GM12878 (cell line): ENCODE data around the gene MIER1.

Experiments used
- BCL11A ChIP-seq: IDR thresholded peaks from 2 replicates; pipeline ENCODE4 v1.6.1; 2011; ENCODE audit warnings: low read depth, low read length
- CTCF ChIP-seq, 3 experiments: IDR thresholded peaks in 2 of 3; conservative IDR thresholded peaks in 1 of 3; 2 replicates each; pipeline ENCODE4 v1.5.1; 2011; ENCODE audit warnings: low read depth in 3 of 3, low read length in 3 of 3, mild to moderate bottlenecking in 3 of 3, control low read depth in 2 of 3, moderate library complexity in 2 of 3, inconsistent platforms in 1 of 3, mixed read lengths in 1 of 3; ENCODE audit not compliant: control insufficient read depth in 2 of 3, insufficient read depth in 1 of 3; ENCODE audit errors: extremely low read depth in 1 of 3
- MTA3 ChIP-seq: IDR thresholded peaks from 2 replicates; pipeline ENCODE4 v1.6.1; 2012; ENCODE audit warnings: low read length, inconsistent platforms, borderline replicate concordance
- REST ChIP-seq: IDR thresholded peaks from 2 replicates; pipeline ENCODE4 v1.6.1; 2012; ENCODE audit warnings: mild to moderate bottlenecking, low read depth, low read length
- TAF1 ChIP-seq: IDR thresholded peaks from 2 replicates; pipeline ENCODE4 v1.6.1; 2011; ENCODE audit warnings: mild to moderate bottlenecking, low read depth, low read length, borderline replicate concordance

GRCh38 chr1:66916320-66916719 lies 8.5 kb upstream of the MIER1 start:
- no peak for TF ChIP-seq TAF1
- no peak for TF ChIP-seq REST
- TF ChIP-seq MTA3, result no peak
- TF ChIP-seq CTCF (IDR thresholded peaks at IDR 0.05 in 2 of 3, conservative IDR thresholded peaks at IDR 0.05 in 1 of 3; ENCODE audit: control insufficient read depth in 2 of 3, extremely low read depth in 1 of 3, insufficient read depth in 1 of 3, low read depth in 3 of 3, low read length in 3 of 3), result no peak
- no peak for TF ChIP-seq BCL11A
